Right ventricle myocardium superior (tissue), 1 donor: Measurements from ENCODE around the gene IFNG. TPM values are rescaled to one million over a fixed set of nuclear protein-coding genes. Genes with fewer than 3 reads are reported as not detected.

Source experiments
- ATAC-seq: fragments of 200-7000 bp; cut with Tn5 transposase; one replicate; pipeline ENCODE4 v1.9.1; 2020; ENCODE audit warnings: mild to moderate bottlenecking; ENCODE audit not compliant: poor library complexity
- DNase-seq: peaks from one replicate; pipeline ENCODE4 v3.0.0-alpha.2; 2020
- intact Hi-C: fragments of 100-400 bp; cut with DNase I; formaldehyde crosslinking; loops from one replicate; pipeline ENCODE4 v1.11.2; 2022
- total RNA-seq: library from RNA; stranded (reverse); fragmentation: NEBNext Ultra II Directional; extraction: Animal tissue kit (Norgen Biotek cat#: 25700); gene quantifications from one replicate; pipeline ENCODE4 v1.2.1, GENCODE V29; 2021
- donor health status: DM: no; HTN: yes; CAD: no; lungs with severe emphysema.

The IFNG gene
- total RNA-seq, 1 donor from 2014 or later: not detected

DNA sequence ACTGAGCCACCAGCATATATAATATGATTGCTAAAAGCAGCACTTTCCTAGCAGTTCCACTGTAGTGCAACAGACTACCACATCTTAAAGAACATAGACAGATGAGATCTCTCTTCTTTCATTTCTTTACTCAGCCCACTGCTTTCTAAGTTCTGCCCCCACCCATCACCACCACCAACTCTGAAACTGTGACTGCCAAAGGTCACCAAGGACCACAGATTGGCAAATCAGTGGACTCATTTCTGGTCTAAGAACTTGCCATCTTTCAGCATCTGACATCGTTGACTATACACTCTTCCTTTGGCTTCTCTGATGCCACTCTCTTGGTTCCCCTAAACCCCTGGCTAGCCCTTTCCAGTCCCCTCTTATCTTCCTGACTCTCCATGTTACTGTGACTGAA, 38.4 kb downstream of the IFNG start:
- ATAC-seq (no peak), DNase-seq (no peak)
- intact Hi-C loops: no loop called here

DNA sequence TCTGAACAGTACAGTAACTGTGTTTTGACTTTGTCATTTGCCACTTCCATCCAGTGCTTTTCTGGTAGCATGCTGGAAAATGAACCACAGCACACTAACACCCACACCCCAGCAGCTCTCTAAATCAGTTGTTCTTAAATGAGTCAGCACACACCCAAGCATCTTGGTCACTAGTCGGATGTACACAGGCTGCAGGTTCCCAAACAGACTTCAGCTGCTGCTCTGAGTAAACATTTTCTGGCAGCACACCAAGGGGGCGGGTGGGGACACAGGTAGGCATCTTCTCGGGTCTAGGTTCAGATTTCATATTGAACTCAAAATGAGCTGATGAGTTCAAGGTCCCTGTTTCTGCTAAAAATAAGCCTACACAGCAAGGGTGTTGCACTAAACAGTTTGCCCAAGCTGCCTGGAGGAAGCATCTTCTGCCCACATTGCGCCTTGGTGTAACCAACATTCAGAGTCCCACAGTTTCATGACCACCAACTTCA, 39.8 kb downstream of the IFNG start:
- DNase-seq: no peak
- ATAC-seq: no peak
- intact Hi-C loops: no loop called here

- intact Hi-C loops: no loop called here
- ATAC-seq (no peak), DNase-seq (no peak)
Measured at GRCh38 chr12:68119250-68119649, 40.3 kb downstream of the IFNG start.

GRCh38 chr12:68118096-68118755, 41.3 kb downstream of the IFNG start:
- DNase-seq (no peak), ATAC-seq (no peak)
- intact Hi-C loops: no loop called here

- intact Hi-C loops: no loop called here
- no peak for ATAC-seq
- DNase-seq: no peak
Measured at GRCh38 chr12:68117661-68118060, 41.9 kb downstream of the IFNG start.

GRCh38 chr12:68115281-68115680, 44.3 kb downstream of the IFNG start:
- ATAC-seq (no peak), DNase-seq (no peak)
- intact Hi-C loops: no loop called here

GRCh38 chr12:68114606-68115005, 44.9 kb downstream of the IFNG start:
- no peak for DNase-seq
- no peak for ATAC-seq

GRCh38 chr12:68113644-68114043, 45.9 kb downstream of the IFNG start:
- no peak for ATAC-seq
- intact Hi-C loops: no loop called here

More at GRCh38 chr12:68114606-68115005, 44.9 kb downstream of the IFNG start:
- intact Hi-C loops: no loop called here

GRCh38 chr12:68111995-68112394, 47.5 kb downstream of the IFNG start:
- ATAC-seq: no peak
- DNase-seq: no peak
- intact Hi-C loops: no loop called here

More at GRCh38 chr12:68113644-68114043, 45.9 kb downstream of the IFNG start:
- DNase-seq: no peak

DNA sequence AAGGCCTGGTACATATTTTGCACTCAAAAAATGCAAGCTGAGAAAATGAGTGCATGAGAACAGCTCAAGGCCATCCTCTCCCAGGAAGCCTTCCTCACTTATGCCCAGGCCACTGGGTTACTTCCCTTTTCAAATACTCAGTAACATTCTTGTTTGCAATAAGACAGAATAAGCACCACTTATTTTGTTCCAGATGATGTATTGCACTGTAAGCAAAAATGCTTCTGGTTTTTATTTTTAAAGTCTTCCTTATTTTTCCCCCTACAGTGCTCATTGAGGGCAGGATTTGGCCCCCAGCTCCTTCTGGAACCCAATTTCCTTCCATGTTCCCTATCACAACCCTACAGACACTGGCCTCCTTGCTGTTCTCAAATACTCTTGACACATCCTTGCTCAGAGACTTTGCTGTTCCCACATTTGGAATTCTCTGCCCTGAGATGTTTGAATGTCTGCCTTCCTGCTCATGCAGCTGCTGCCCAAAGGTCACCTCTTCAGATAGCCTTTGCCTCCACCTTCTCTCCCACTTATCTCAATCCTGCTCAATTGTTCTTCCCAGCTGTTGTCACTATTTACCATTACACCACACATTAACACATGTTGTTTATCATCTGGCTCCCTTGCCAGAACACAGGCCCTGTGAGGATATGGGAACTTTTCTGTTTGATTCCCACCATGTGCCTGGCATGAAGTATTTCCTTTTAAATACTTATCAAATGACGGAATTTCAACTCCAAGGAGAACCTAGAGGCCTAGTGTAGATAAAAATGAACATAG, 49.9 kb downstream of the IFNG start:
- intact Hi-C loops: no loop called here
- ATAC-seq (no peak), DNase-seq (no peak)

GRCh38 chr12:68109001-68109400, 50.5 kb downstream of the IFNG start:
- intact Hi-C loops: no loop called here
- DNase-seq: no peak

DNA sequence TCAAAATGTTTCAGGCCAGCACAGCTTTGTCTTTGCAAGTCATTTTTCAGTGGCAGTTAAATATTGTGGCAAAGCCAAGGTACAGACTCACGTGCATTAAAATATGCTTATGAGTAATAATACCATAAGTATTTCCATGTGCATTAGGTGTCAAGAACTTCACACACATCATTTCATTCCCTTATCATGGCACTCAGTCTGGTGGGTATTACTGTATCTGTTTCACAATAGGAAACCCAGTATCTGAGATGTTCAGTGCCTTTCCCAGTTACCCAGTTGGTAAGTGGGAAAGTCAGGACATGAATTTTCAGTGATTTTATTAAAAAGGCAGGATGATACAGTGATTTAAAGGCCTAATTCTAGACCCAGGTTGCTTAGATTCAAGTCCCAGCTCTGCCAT, 52.9 kb downstream of the IFNG start:
- intact Hi-C loops: no loop called here
- ATAC-seq: no peak
- DNase-seq: no peak

More at GRCh38 chr12:68109001-68109400, 50.5 kb downstream of the IFNG start:
- no peak for ATAC-seq

DNA sequence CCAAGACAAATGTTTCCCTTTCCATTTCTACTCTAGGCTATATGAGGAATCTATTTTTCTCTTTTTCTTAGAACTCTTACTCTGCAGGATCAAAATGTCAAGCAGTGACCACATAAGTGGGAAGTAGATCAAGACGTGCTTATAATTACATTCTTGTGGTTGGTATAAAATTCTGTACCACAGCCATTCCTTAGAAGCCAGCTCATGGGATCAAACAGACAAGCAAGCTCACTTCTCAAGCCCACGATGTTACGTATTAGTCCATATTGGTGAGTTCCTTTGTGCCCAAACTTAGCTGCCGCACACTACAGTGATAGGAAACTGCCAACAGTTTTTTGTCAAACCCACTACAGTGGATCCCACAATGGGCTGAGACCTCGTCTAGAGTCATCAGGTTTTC, 53.4 kb downstream of the IFNG start:
- DNase-seq (no peak), ATAC-seq (no peak)
- intact Hi-C loops: no loop called here

Other genes starting within 250 kb of the IFNG start
- gene IFNG-AS1, start 170.3 kb downstream of the IFNG start, total RNA-seq: not detected
- gene IL26, start 66.1 kb upstream of the IFNG start, total RNA-seq: not detected
- not detected for gene IL22, start 93.9 kb upstream of the IFNG start, total RNA-seq
- 7.3 TPM for gene MDM1, start 172.6 kb upstream of the IFNG start, total RNA-seq